HepG2 (cell line): ENCODE data around the gene HPCAL1. TPM values are rescaled to one million over a fixed set of nuclear protein-coding genes. Genes with fewer than 3 reads are reported as not detected.

Experiments
- ATAC-seq: fragments of 200-7000 bp; cut with Tn5 transposase; 3 replicates; pipeline ENCODE4 v1.9.1; 2020; ENCODE audit warnings: mild to moderate bottlenecking, moderate library complexity
- BruUV-seq: library from RNA; stranded (reverse); fragments of 400-500 nt; replicated peaks from 2 replicates; lab custom pipeline; 2021; lab: Mats Ljungman, UMichigan
- CTCF ChIA-PET: fragments of 300-600 bp; formaldehyde crosslinking; extraction: SDS; loops from one replicate; lab custom pipeline; 2021; ENCODE audit warnings: low total read pairs, inconsistent platforms, low intra/inter-chr PET ratio; lab: Yijun Ruan, JAX
- POLR2A ChIA-PET: fragments of 350-600 bp; sonication (Branson Sonifier 250); formaldehyde crosslinking; loops from one replicate; lab custom pipeline; 2020; ENCODE audit warnings: antibody characterized with exemption, inconsistent platforms; lab: Yijun Ruan, JAX
- DNase-seq: peaks from one replicate; pipeline ENCODE4 v3.0.0-alpha.2; 2015; ENCODE audit warnings: low spot score
- FAIRE-seq: peaks from 3 replicates; lab custom pipeline; 2011; peaks lifted over from hg19 to GRCh38; lab: Jason Lieb, UNC
- H2AFZ ChIP-seq: one replicate; pipeline ENCODE4 v1.6.1; 2011; ENCODE audit warnings: low read length, inconsistent platforms
- H3K27ac ChIP-seq: fragments of 300-600 bp; 3 replicates; pipeline ENCODE4 v1.8.0; 2011; ENCODE audit warnings: mixed run types, mild to moderate bottlenecking, mixed read lengths, low read length, inconsistent platforms; ENCODE audit not compliant: insufficient read depth; ENCODE audit errors: extremely low read length
- H3K27me3 ChIP-seq, 2 experiments: fragments of 200-600 bp in 1 of 2; 2 replicates in 1 of 2; 3 replicates in 1 of 2; pipeline versions ENCODE4 v1.6.0 to v1.8.0; 2011; ENCODE audit warnings: low read length in 2 of 2, mild to moderate bottlenecking in 2 of 2, moderate library complexity in 2 of 2, inconsistent platforms in 1 of 2; ENCODE audit not compliant: insufficient read depth in 2 of 2, control insufficient read depth in 1 of 2
- H3K36me3 ChIP-seq, 2 experiments: fragments of 200-600 bp in 1 of 2; replicated peaks in 1 of 2; 2 replicates in 1 of 2; 3 replicates in 1 of 2; pipeline versions ENCODE4 v1.5.1 to v1.8.0; 2011; ENCODE audit warnings: low read length in 2 of 2, inconsistent platforms in 1 of 2; ENCODE audit not compliant: insufficient read depth in 2 of 2, control insufficient read depth in 1 of 2
- H3K4me1 ChIP-seq: 2 replicates; pipeline ENCODE4 v1.5.1; 2012; ENCODE audit warnings: low read length, inconsistent platforms; ENCODE audit not compliant: insufficient read depth
- H3K4me2 ChIP-seq: 2 replicates; pipeline ENCODE4 v1.6.0; 2011; ENCODE audit warnings: low read depth, low read length, inconsistent platforms
- H3K4me3 ChIP-seq, 3 experiments: fragments of 200-600 bp in 1 of 3; sonication (generic), shearing (Covaris generic) in 1 of 3; replicated peaks in 1 of 3; 2 replicates each; pipeline ENCODE4 v1.5.1; 2011 to 2016; ENCODE audit warnings: low read length in 3 of 3, inconsistent platforms in 2 of 3, low read depth in 2 of 3, mild to moderate bottlenecking in 2 of 3, control low read depth in 1 of 3, mixed read lengths in 1 of 3; ENCODE audit not compliant: insufficient read depth in 1 of 3
- H3K79me2 ChIP-seq: one replicate; pipeline ENCODE4 v1.6.1; 2011; ENCODE audit warnings: low read length, inconsistent platforms; ENCODE audit not compliant: insufficient read depth
- H3K9ac ChIP-seq: 2 replicates; pipeline ENCODE4 v1.6.0; 2011; ENCODE audit warnings: mild to moderate bottlenecking, low read depth, low read length, inconsistent platforms; ENCODE audit not compliant: insufficient read depth
- H3K9me3 ChIP-seq: 2 replicates; pipeline ENCODE4 v1.5.1; 2012; ENCODE audit warnings: mild to moderate bottlenecking, low read length
- H4K20me1 ChIP-seq: 2 replicates; pipeline ENCODE4 v1.6.0; 2011; ENCODE audit warnings: inconsistent platforms, mild to moderate bottlenecking, low read length, moderate library complexity; ENCODE audit not compliant: insufficient read depth
- AGO2 ChIP-seq: fragments of 200-400 bp; formaldehyde crosslinking; optimal IDR thresholded peaks from 2 replicates; pipeline ENCODE3; 2017; ENCODE audit warnings: mild to moderate bottlenecking, low read depth, low read length, moderate library complexity
- ERF ChIP-seq: IDR thresholded peaks from 2 replicates; pipeline ENCODE4 v1.6.1; 2018; ENCODE audit warnings: missing biosample characterization, missing genetic modification reagents
- FLYWCH1 ChIP-seq: sonication (generic); formaldehyde crosslinking; IDR thresholded peaks from 2 replicates; pipeline ENCODE4 v1.8.1; 2023; ENCODE audit warnings: mild to moderate bottlenecking, missing genetic modification reagents
- MED8 ChIP-seq: sonication (generic); formaldehyde crosslinking; IDR thresholded peaks from 2 replicates; pipeline ENCODE4 v1.8.1; 2023; ENCODE audit warnings: mild to moderate bottlenecking, missing genetic modification reagents; ENCODE audit not compliant: insufficient replicate concordance
- TCF12 ChIP-seq, 2 experiments: fragments of 450-650 bp in 1 of 2; sonication (generic) in 1 of 2; formaldehyde crosslinking in 1 of 2; IDR thresholded peaks; 2 replicates each; pipeline versions ENCODE4 v1.6.1 to v1.8.0; 2017 to 2022; ENCODE audit warnings: antibody characterized with exemption in 1 of 2, mild to moderate bottlenecking in 1 of 2, missing genetic modification reagents in 1 of 2, moderate library complexity in 1 of 2
- ZNF3 ChIP-seq: IDR thresholded peaks from 2 replicates; pipeline ENCODE4 v1.7.0; 2017; ENCODE audit warnings: inconsistent platforms
- WGBS: methylation state at CpG from one replicate; pipeline ENCODE4 v1.1.6; 2017; ENCODE audit warnings: low lambda C conversion rate; 5-methylcytosine and 5-hydroxymethylcytosine counted together
- in situ Hi-C: cut with HindIII; loops from 2 replicates; pipeline ENCODE4 v1.10.0; 2017; ENCODE audit warnings: low pct_unique_long_range_greater_than_20kb; ENCODE audit not compliant: extremely low pct_ligation_motif_present
- intact Hi-C: fragments of 100-400 bp; cut with micrococcal nuclease; formaldehyde crosslinking; loops from one replicate; pipeline ENCODE4 v1.10.0; 2022; ENCODE audit not compliant: unreplicated experiment
- polyA plus RNA-seq, 8 experiments: library from polyadenylated mRNA; depleted of rRNA in 3 of 8; stranded (reverse) in 7 of 8; unstranded in 1 of 8; fragments of >200 nt; fragmentation: Illumina TruSeq in 4 of 8; extraction: Trizol in 4 of 8; gene quantifications; 2 replicates each; pipeline versions ENCODE4 v1.2.1 to v1.2.3, GENCODE V29; 2011 to 2016; ENCODE audit warnings: low read depth in 4 of 8, missing spikeins in 1 of 8, mixed read lengths in 1 of 8; ENCODE audit not compliant: insufficient read depth in 1 of 8
- total RNA-seq, 5 experiments: library from RNA; depleted of rRNA; stranded (reverse); fragments of >200 nt; fragmentation: Illumina TruSeq; extraction: Trizol; gene quantifications; 2 replicates each; pipeline ENCODE4 v1.2.3, GENCODE V29; 2016; ENCODE audit warnings: low read depth in 1 of 5
- TF ChIP-seq, protein P1 (sequence below): IDR thresholded peaks from 2 replicates; pipeline ENCODE4 v1.6.1; 2016; ENCODE audit warnings: missing compliant biosample characterization, missing genetic modification reagents, borderline replicate concordance

HPCAL1 gene
- total and polyA plus RNA-seq, 2 of the 13 experiments (the other 11 are each of a cell fraction or from before 2014, with no cell fraction given) = 29.5 to 29.9 TPM

DNA sequence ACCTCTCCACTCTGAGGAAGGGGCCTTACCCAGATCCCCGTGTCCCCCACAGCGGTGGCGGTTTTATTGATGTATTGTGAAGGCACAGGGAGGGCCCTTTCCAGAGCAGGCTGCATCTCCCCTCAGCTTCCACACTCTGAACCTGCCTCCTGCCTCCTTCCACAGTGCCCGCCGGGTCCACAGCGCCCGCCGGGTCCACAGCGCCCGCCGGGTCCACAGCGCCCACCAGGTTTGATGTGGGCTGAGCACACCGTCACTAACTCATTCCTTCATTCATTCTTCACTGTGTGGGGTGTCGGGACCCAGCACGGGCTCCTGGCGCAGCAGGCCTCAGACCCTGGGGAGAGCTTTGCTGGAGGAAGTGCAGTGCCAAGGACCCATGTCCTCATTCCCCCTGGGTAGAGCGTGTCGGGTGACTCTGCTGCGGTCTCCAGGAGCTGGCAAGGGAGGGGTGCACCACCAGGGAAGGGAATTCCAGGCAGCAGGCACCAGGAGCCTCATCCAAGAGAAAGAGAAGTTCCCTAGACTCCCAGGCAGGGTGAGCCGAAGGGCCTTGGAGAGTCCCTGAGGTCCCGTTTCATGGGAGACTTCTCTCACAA lies 57.1 kb downstream of the HPCAL1 start:
- peaks cover 4% of the 10 kb centered on the region in 2 experiments; a peak in 1 of 5 replicates for H3K36me3 ChIP-seq
- no peak overlapping the region for H3K9ac ChIP-seq
- no peak overlapping the region for H3K4me2 ChIP-seq
- no peak for ATAC-seq
- in situ Hi-C loops (no loop called here), intact Hi-C loops (no loop called here)
- H3K4me3 ChIP-seq = no peak overlapping the region
- no peak overlapping the region for H2AFZ ChIP-seq
- BruUV-seq = no TSS peak
- no peaks in the 10 kb centered on the region for H3K9me3 ChIP-seq
- ChIA-PET CTCF (no interaction called here), POLR2A (no interaction called here)
- peaks cover 27% of the 10 kb centered on the region; the same call in 1 of the 2 replicates for H4K20me1 ChIP-seq
- 97% methylated on average over 21 of the region's 21 CpGs for WGBS
- DNase-seq = no peak
- H3K27ac ChIP-seq = no peak overlapping the region
- peaks cover 40% of the 10 kb centered on the region for H3K4me1 ChIP-seq
- FAIRE-seq = no peak
- peaks cover 2% of the 10 kb centered on the region for H3K79me2 ChIP-seq
- H3K27me3 ChIP-seq = no peaks in the 10 kb centered on the region
- peak; percentile 39 for TF ChIP-seq AGO2
- TF ChIP-seq ZNF3 = no peak

DNA sequence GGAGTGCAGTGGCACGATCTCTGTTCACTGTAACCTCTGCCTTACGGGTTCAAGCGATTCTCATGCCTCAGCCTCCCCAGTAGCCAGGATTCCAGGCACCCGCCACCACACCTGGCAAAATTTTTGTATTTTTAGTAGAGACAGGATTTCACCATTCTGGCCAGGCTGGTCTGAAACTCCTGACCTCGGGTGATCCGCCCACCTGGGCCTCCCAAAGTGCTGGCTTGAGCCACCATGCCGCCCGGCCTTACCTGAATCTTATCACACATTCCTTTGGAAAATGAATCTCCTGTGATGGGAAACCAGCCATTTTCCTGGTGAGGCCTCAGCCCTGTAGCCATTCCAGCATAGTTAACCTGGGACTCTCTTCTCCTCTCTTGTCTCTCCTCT lies 57.8 kb downstream of the HPCAL1 start:
- in situ Hi-C loops = no loop called here
- Histone ChIP-seq H3K4me1 (peaks cover 46% of the 10 kb centered on the region), H3K9me3 (no peaks in the 10 kb centered on the region), H2AFZ (no peak overlapping the region), H3K36me3 (peaks cover 4% of the 10 kb centered on the region in 2 experiments; a peak in 1 of 5 replicates), H3K9ac (no peak overlapping the region), H3K79me2 (peaks cover 2% of the 10 kb centered on the region), H3K27me3 (no peaks in the 10 kb centered on the region), H4K20me1 (peaks cover 34% of the 10 kb centered on the region; the same call in 1 of the 2 replicates), H3K4me2 (no peak overlapping the region), H3K4me3 (no peak overlapping the region), H3K27ac (no peak overlapping the region)
- no peak for FAIRE-seq
- no peak for ATAC-seq
- ChIA-PET CTCF (no interaction called here), POLR2A (no interaction called here)
- WGBS = 93% methylated on average over 8 of the region's 8 CpGs
- intact Hi-C loops = no loop called here
- DNase-seq = no peak
- no TSS peak for BruUV-seq
- TF ChIP-seq MED8 (CRISPR knock-in tag) = no peak
- TF ChIP-seq TCF12 (IDR thresholded peaks at IDR 0.05) = no peak
- TF ChIP-seq TCF12 (CRISPR knock-in tag; IDR thresholded peaks at IDR 0.05) = no peak
- TF ChIP-seq, protein P1, sequence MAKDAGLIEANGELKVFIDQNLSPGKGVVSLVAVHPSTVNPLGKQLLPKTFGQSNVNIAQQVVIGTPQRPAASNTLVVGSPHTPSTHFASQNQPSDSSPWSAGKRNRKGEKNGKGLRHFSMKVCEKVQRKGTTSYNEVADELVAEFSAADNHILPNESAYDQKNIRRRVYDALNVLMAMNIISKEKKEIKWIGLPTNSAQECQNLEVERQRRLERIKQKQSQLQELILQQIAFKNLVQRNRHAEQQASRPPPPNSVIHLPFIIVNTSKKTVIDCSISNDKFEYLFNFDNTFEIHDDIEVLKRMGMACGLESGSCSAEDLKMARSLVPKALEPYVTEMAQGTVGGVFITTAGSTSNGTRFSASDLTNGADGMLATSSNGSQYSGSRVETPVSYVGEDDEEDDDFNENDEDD (CRISPR knock-in tag) = no peak
- TF ChIP-seq FLYWCH1 = no peak
- TF ChIP-seq ERF (CRISPR knock-in tag) = no peak
- TF ChIP-seq, all 625 proteins: peak for 0
